RWPE2 (cell line): ENCODE data around the gene MFAP2.
A peak's percentile ranks its signal among the peaks of the same experiment; 100 is the strongest.

Source experiments
- ATAC-seq: fragments of 200-7000 bp; cut with Tn5 transposase; 3 replicates; pipeline ENCODE4 v1.9.1; 2021; ENCODE audit warnings: low read depth
- DNase-seq: peaks from one replicate; pipeline ENCODE4 v3.0.0-alpha.2; 2020; ENCODE audit warnings: low spot score
- H3K27ac ChIP-seq: fragments of 450-650 bp; 2 replicates; pipeline ENCODE4 v1.5.1; 2017; ENCODE audit warnings: mild to moderate bottlenecking; ENCODE audit not compliant: poor library complexity, severe bottlenecking
- H3K27me3 ChIP-seq: fragments of 250-450 bp; sonication (Bioruptor Pico); 2 replicates; pipeline ENCODE4 v1.5.1; 2021; ENCODE audit warnings: mild to moderate bottlenecking, moderate library complexity; ENCODE audit not compliant: insufficient read depth, poor library complexity, severe bottlenecking
- H3K36me3 ChIP-seq: fragments of 250-450 bp; sonication (Bioruptor Pico); 2 replicates; pipeline ENCODE4 v1.5.1; 2020; ENCODE audit warnings: low read depth, mild to moderate bottlenecking, moderate library complexity
- H3K4me1 ChIP-seq: fragments of 250-450 bp; sonication (Bioruptor Pico); 2 replicates; pipeline ENCODE4 v1.5.1; 2021; ENCODE audit warnings: mild to moderate bottlenecking, moderate library complexity; ENCODE audit not compliant: insufficient read depth, poor library complexity, severe bottlenecking
- H3K4me3 ChIP-seq: fragments of 250-450 bp; sonication (Bioruptor Pico); 2 replicates; pipeline ENCODE4 v1.5.1; 2021; ENCODE audit warnings: mild to moderate bottlenecking, moderate library complexity; ENCODE audit not compliant: severe bottlenecking
- H3K9me3 ChIP-seq: fragments of 250-450 bp; sonication (Bioruptor Pico); 2 replicates; pipeline ENCODE4 v1.5.1; 2021; ENCODE audit warnings: mild to moderate bottlenecking, moderate library complexity; ENCODE audit not compliant: severe bottlenecking
- CTCF ChIP-seq: fragments of 450-650 bp; IDR thresholded peaks from one replicate; pipeline ENCODE4 v1.5.1; 2017; ENCODE audit warnings: mild to moderate bottlenecking, moderate library complexity; ENCODE audit not compliant: poor library complexity, severe bottlenecking

MFAP2 gene

GRCh38 chr1:17020502-17020901, 40.1 kb upstream of the MFAP2 start:
- Histone ChIP-seq H3K27me3 (no peaks in the 10 kb centered on the region), H3K27ac (no peak overlapping the region), H3K4me3 (no peak overlapping the region), H3K4me1 (no peaks in the 10 kb centered on the region), H3K36me3 (peaks cover 73% of the 10 kb centered on the region), H3K9me3 (no peaks in the 10 kb centered on the region)
- TF ChIP-seq CTCF, result no peak
- ATAC-seq (no peak), DNase-seq (no peak)

GRCh38 chr1:17018849-17019248, 38.4 kb upstream of the MFAP2 start:
- no peak overlapping the region for H3K27ac ChIP-seq
- H3K36me3 ChIP-seq, result peaks cover 57% of the 10 kb centered on the region

GRCh38 chr1:17017435-17017834, 37.0 kb upstream of the MFAP2 start:
- no peak overlapping the region for H3K4me3 ChIP-seq
- peak; percentile 14 for DNase-seq
- no peak overlapping the region for H3K27ac ChIP-seq
- H3K27me3 ChIP-seq, result no peaks in the 10 kb centered on the region
- peaks cover 5% of the 10 kb centered on the region for H3K4me1 ChIP-seq
- H3K36me3 ChIP-seq, result peaks cover 43% of the 10 kb centered on the region
- no peak for ATAC-seq
- no peaks in the 10 kb centered on the region for H3K9me3 ChIP-seq
- TF ChIP-seq CTCF, result no peak

More at GRCh38 chr1:17018849-17019248, 38.4 kb upstream of the MFAP2 start:
- DNase-seq (no peak), ATAC-seq (no peak; the same call in 2 of the 3 replicates)
- no peak overlapping the region for H3K4me3 ChIP-seq
- TF ChIP-seq CTCF, result no peak
- H3K27me3 ChIP-seq, result no peaks in the 10 kb centered on the region
- H3K9me3 ChIP-seq, result no peaks in the 10 kb centered on the region
- no peaks in the 10 kb centered on the region for H3K4me1 ChIP-seq

- TF ChIP-seq CTCF, result no peak
- H3K9me3 ChIP-seq, result no peaks in the 10 kb centered on the region
- peaks cover 5% of the 10 kb centered on the region for H3K4me1 ChIP-seq
- ATAC-seq (peak; percentile 27; the same call in 2 of the 3 replicates), DNase-seq (peak; percentile 10)
- H3K27me3 ChIP-seq, result no peaks in the 10 kb centered on the region
- peaks cover 33% of the 10 kb centered on the region for H3K36me3 ChIP-seq
- H3K27ac ChIP-seq, result no peak overlapping the region
- H3K4me3 ChIP-seq, result no peak overlapping the region
Measured at GRCh38 chr1:17016317-17016661, 35.9 kb upstream of the MFAP2 start.

GRCh38 chr1:17014671-17015567, 34.5 kb upstream of the MFAP2 start:
- Histone ChIP-seq H3K4me3 (no peak overlapping the region), H3K9me3 (no peaks in the 10 kb centered on the region), H3K27me3 (no peaks in the 10 kb centered on the region), H3K36me3 (peaks cover 19% of the 10 kb centered on the region), H3K4me1 (peaks cover 13% of the 10 kb centered on the region), H3K27ac (no peak overlapping the region)
- no peak for TF ChIP-seq CTCF
- DNase-seq, result peak; percentile 12
- ATAC-seq, result no peak
